ENCODE data around the gene FBXW2. TPM values are rescaled to one million over a fixed set of nuclear protein-coding genes. Genes with fewer than 3 reads are reported as not detected.
"Not testable (repeated sequence)": the region's sequence is repeated elsewhere in the genome, so short reads cannot be mapped to it uniquely, and the experiment has no call there.

The FBXW2 gene
- total RNA-seq, 2 donors from 2014 or later, result 72.6 to 78.5 TPM

GRCh38 chr9:120807607-120808379, 14.6 kb upstream of the FBXW2 start:
- H3K4me1 Mint-ChIP-seq (ENCODE audit: low read depth), result no peaks in the 10 kb centered on the region
- no peak overlapping the region for H3K27ac Mint-ChIP-seq
- H3K4me3 Mint-ChIP-seq, result no peak overlapping the region
- ATAC-seq (replicated peaks in 1 of 2) (no peak), DNase-seq (no peak)
- H3K27me3 Mint-ChIP-seq (ENCODE audit: low read depth), result no peaks in the 10 kb centered on the region
- peaks cover 21 to 22% of the 10 kb centered on the region in 2 donors for H3K9me3 Mint-ChIP-seq
- H3K36me3 Mint-ChIP-seq (ENCODE audit: insufficient read depth in 2 of 2), result peaks cover 19 to 42% of the 10 kb centered on the region in 2 donors

- not testable (repeated sequence) for H3K4me1 Mint-ChIP-seq (ENCODE audit: low read depth); H3K27me3 Mint-ChIP-seq (ENCODE audit: low read depth); H3K27ac Mint-ChIP-seq; H3K4me3 Mint-ChIP-seq; DNase-seq; ATAC-seq (replicated peaks in 1 of 2)
- Mint-ChIP-seq H3K36me3 (ENCODE audit: insufficient read depth in 2 of 2) (peaks cover 19 to 34% of the 10 kb centered on the region in 2 donors), H3K9me3 (peaks cover 19 to 21% of the 10 kb centered on the region in 2 donors)
Observed at GRCh38 chr9:120804784-120805363, 11.7 kb upstream of the FBXW2 start.

DNA sequence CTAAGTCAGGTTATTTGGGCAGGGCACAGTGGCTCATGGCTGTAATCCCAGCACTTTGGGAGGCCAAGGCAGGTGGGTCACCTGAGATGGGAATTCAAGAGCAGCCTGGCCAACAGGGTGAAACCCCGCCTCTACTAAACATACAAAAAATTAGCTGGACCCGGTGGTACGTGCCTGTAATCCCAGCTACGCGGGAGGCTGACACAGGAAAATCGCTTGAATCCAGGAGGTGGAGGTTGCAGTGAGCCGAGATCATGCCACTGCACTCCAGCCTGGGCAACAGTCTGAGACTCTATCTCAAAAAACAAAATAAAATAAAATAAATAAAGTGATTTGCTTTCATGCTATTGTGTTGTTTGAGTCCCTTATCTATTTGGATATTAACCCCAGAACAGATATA, 8.2 kb upstream of the FBXW2 start:
- no peaks in the 10 kb centered on the region for H3K4me1 Mint-ChIP-seq (ENCODE audit: low read depth)
- H3K27me3 Mint-ChIP-seq (ENCODE audit: low read depth), result no peaks in the 10 kb centered on the region
- DNase-seq (no peak), ATAC-seq (replicated peaks in 1 of 2) (no peak)
- H3K36me3 Mint-ChIP-seq (ENCODE audit: insufficient read depth in 2 of 2), result peaks cover 10 to 14% of the 10 kb centered on the region in 2 donors
- H3K4me3 Mint-ChIP-seq, result no peak overlapping the region
- no peak overlapping the region for H3K27ac Mint-ChIP-seq
- peaks cover 8 to 11% of the 10 kb centered on the region in 2 donors for H3K9me3 Mint-ChIP-seq

DNA sequence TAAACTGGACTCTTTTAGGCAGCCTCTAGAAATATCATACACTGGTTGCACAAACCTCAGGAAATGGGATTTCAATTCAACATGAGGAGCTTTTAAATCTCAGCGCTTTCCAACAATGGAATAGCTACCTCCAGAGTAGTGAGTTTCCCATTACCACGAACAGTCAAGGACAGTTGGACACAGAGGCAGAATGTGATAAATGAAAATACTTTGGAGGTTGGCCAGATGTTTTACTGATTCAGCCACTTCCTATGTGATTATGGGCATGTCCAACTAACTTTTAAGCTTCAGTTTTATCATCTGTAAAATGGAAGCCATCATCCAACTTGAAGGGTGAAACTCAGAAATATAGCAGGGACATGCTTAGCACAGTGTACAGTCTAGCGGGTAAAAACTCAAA, 2.1 kb downstream of the FBXW2 start:
- H3K4me3 Mint-ChIP-seq, result peak overlapping the region; percentile 84 to 96
- H3K9me3 Mint-ChIP-seq, result peaks cover 0 to 1% of the 10 kb centered on the region in 2 donors
- no peak for DNase-seq
- H3K4me1 Mint-ChIP-seq (ENCODE audit: low read depth), result peaks cover 68% of the 10 kb centered on the region
- no peak for ATAC-seq (replicated peaks in 1 of 2)
- no peaks in the 10 kb centered on the region for H3K27me3 Mint-ChIP-seq (ENCODE audit: low read depth)
- H3K36me3 Mint-ChIP-seq (ENCODE audit: insufficient read depth in 2 of 2), result peaks cover 9 to 19% of the 10 kb centered on the region in 2 donors
- H3K27ac Mint-ChIP-seq, result peak overlapping the region; percentile 87

DNA sequence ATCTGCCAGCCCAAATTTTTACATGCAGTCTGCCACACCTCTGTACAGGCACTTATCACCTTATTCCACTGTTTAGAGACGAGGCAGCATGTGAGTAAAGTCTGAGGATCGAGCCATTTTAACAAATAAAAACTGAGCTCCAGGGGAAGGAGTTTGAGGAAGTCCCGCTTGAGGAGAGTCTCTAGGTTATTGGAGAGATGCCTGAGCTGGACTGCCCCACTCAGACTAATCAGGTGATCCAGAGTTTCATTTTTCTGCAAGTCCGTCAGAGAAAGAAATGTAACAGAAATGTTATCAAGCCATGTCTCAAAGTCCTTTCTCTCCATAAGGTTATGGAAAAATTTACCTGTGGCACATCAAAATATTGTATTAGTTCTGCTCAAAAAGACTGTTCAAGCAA, 5.3 kb downstream of the FBXW2 start:
- no peak for DNase-seq
- Mint-ChIP-seq H3K9me3 (peaks cover 0 to 1% of the 10 kb centered on the region in 2 donors), H3K36me3 (ENCODE audit: insufficient read depth in 2 of 2) (peaks cover 8 to 26% of the 10 kb centered on the region in 2 donors), H3K27me3 (ENCODE audit: low read depth) (no peaks in the 10 kb centered on the region), H3K4me1 (ENCODE audit: low read depth) (peaks cover 77% of the 10 kb centered on the region), H3K4me3 (peak overlapping the region in 1 of 2 donors; percentile 30), H3K27ac (peak overlapping the region; percentile 96)
- ATAC-seq (replicated peaks in 1 of 2), result no peak

- H3K4me1 Mint-ChIP-seq (ENCODE audit: low read depth), result peaks cover 52% of the 10 kb centered on the region
- no peak for DNase-seq
- H3K9me3 Mint-ChIP-seq, result peaks cover 0 to 1% of the 10 kb centered on the region in 2 donors
- peaks cover 10 to 27% of the 10 kb centered on the region in 2 donors for H3K36me3 Mint-ChIP-seq (ENCODE audit: insufficient read depth in 2 of 2)
- H3K4me3 Mint-ChIP-seq, result no peak overlapping the region
- peak overlapping the region; percentile 89 for H3K27ac Mint-ChIP-seq
- no peak for ATAC-seq (replicated peaks in 1 of 2)
- no peaks in the 10 kb centered on the region for H3K27me3 Mint-ChIP-seq (ENCODE audit: low read depth)
Observed at GRCh38 chr9:120783602-120784047, 9.6 kb downstream of the FBXW2 start.

GRCh38 chr9:120781236-120781635, 12.0 kb downstream of the FBXW2 start:
- Mint-ChIP-seq H3K27me3 (ENCODE audit: low read depth) (no peaks in the 10 kb centered on the region), H3K4me1 (ENCODE audit: low read depth) (peaks cover 34% of the 10 kb centered on the region), H3K4me3 (no peak overlapping the region), H3K27ac (peak overlapping the region; percentile 1), H3K9me3 (peaks cover 0 to under 1% of the 10 kb centered on the region in 2 donors), H3K36me3 (ENCODE audit: insufficient read depth in 2 of 2) (peaks cover 10 to 28% of the 10 kb centered on the region in 2 donors)
- DNase-seq, result no peak
- no peak for ATAC-seq (replicated peaks in 1 of 2)

DNA sequence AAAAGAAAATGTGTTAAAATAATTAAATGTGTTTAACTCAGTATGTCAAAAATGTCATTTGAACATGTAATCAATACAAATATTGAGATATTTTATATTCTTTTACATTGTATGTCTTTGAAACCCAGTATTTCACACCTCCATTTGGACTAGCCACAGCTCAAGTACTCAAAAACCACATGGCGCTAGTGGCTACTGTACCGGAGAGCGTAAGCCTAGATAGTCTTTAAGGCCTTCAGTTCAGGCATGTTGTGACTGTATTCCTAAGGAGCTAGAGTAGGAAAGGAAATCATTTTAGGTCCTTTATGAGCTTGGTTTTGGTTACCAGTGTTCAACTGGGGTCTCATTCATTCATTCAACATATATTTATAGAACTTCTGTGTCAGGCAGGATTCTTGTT, 12.8 kb downstream of the FBXW2 start:
- Mint-ChIP-seq H3K27me3 (ENCODE audit: low read depth) (no peaks in the 10 kb centered on the region), H3K4me3 (no peak overlapping the region), H3K9me3 (no peaks in the 10 kb centered on the region), H3K4me1 (ENCODE audit: low read depth) (peaks cover 27% of the 10 kb centered on the region), H3K36me3 (ENCODE audit: insufficient read depth in 2 of 2) (peaks cover 12 to 29% of the 10 kb centered on the region in 2 donors), H3K27ac (no peak overlapping the region)
- ATAC-seq (replicated peaks in 1 of 2), result no peak
- no peak for DNase-seq

GRCh38 chr9:120779227-120779626, 14.0 kb downstream of the FBXW2 start:
- DNase-seq (no peak), ATAC-seq (replicated peaks in 1 of 2) (peak in 1 of 2 donors; percentile 58)
- Mint-ChIP-seq H3K4me3 (no peak overlapping the region), H3K36me3 (ENCODE audit: insufficient read depth in 2 of 2) (peaks cover 12 to 31% of the 10 kb centered on the region in 2 donors), H3K27me3 (ENCODE audit: low read depth) (no peaks in the 10 kb centered on the region), H3K9me3 (no peaks in the 10 kb centered on the region), H3K4me1 (ENCODE audit: low read depth) (peaks cover 21% of the 10 kb centered on the region), H3K27ac (peak overlapping the region; percentile 46)

GRCh38 chr9:120778758-120779157, 14.5 kb downstream of the FBXW2 start:
- Mint-ChIP-seq H3K4me1 (ENCODE audit: low read depth) (peaks cover 16% of the 10 kb centered on the region), H3K9me3 (no peaks in the 10 kb centered on the region), H3K36me3 (ENCODE audit: insufficient read depth in 2 of 2) (peaks cover 12 to 27% of the 10 kb centered on the region in 2 donors), H3K27me3 (ENCODE audit: low read depth) (no peaks in the 10 kb centered on the region), H3K4me3 (no peak overlapping the region), H3K27ac (peak overlapping the region; percentile 59)
- DNase-seq (no peak), ATAC-seq (replicated peaks in 1 of 2) (no peak)

DNA sequence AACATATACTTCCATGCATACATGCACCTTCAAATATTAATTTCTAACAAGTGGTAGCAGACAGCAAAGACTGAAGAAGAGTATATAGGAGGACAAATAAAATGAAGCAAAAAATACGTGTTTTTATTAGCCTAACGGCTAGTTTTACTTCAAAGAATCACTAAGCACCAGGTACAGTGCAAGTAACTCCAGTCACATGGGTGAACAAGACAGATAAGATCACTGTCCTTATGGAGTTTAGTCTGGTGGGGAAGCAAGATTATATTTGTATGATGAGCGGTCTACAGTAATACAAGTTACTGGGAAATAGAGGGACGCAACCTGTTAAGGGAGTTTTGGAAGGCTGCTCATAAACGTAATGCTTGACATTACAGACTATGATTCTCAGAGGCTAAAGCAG, 16.0 kb downstream of the FBXW2 start:
- Mint-ChIP-seq H3K27ac (no peak overlapping the region), H3K9me3 (no peaks in the 10 kb centered on the region), H3K4me3 (no peak overlapping the region), H3K27me3 (ENCODE audit: low read depth) (no peaks in the 10 kb centered on the region), H3K4me1 (ENCODE audit: low read depth) (peaks cover 9% of the 10 kb centered on the region), H3K36me3 (ENCODE audit: insufficient read depth in 2 of 2) (peaks cover 12 to 31% of the 10 kb centered on the region in 2 donors)
- DNase-seq (no peak), ATAC-seq (replicated peaks in 1 of 2) (no peak)

- Mint-ChIP-seq H3K27me3 (ENCODE audit: low read depth) (no peaks in the 10 kb centered on the region), H3K27ac (no peak overlapping the region), H3K9me3 (no peaks in the 10 kb centered on the region), H3K36me3 (ENCODE audit: insufficient read depth in 2 of 2) (peaks cover 12 to 29% of the 10 kb centered on the region in 2 donors), H3K4me3 (no peak overlapping the region), H3K4me1 (ENCODE audit: low read depth) (peaks cover 11% of the 10 kb centered on the region)
- DNase-seq (no peak), ATAC-seq (replicated peaks in 1 of 2) (no peak)
Observed at GRCh38 chr9:120776788-120777187, 16.4 kb downstream of the FBXW2 start.

DNA sequence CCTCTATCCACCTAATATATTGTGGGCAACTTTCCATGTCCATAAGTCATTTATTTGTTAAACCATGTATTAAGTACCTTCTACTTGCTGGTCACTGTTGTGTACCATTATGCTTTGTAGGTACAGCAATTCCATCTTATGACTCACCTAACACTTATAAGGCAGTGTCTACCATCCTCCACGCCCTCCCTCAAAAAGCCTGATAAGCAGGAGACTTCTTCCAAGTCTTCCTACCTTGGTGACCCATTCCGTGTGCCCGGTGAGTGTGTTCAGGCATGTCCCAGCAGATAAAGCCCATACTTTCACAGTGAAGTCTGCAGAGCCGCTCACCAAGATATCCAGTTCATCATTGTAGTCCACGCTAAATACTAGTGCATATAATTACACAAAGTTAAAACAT, 17.4 kb downstream of the FBXW2 start:
- H3K36me3 Mint-ChIP-seq (ENCODE audit: insufficient read depth in 2 of 2), result peaks cover 10 to 31% of the 10 kb centered on the region in 2 donors
- H3K9me3 Mint-ChIP-seq, result no peaks in the 10 kb centered on the region
- H3K4me1 Mint-ChIP-seq (ENCODE audit: low read depth), result peaks cover 14% of the 10 kb centered on the region
- no peaks in the 10 kb centered on the region for H3K27me3 Mint-ChIP-seq (ENCODE audit: low read depth)
- H3K4me3 Mint-ChIP-seq, result no peak overlapping the region
- DNase-seq (no peak), ATAC-seq (replicated peaks in 1 of 2) (no peak)
- no peak overlapping the region for H3K27ac Mint-ChIP-seq

Measured in activated T-cell treated with anti-CD3 and anti-CD28 coated beads, Interleukin-2, amount 50 U/mL, for 72 hours (primary cell).